Neural cell (in vitro differentiated cells): ENCODE measurements around the gene BSN.

Source experiments
- EP300 ChIP-seq: fragments of 450-650 bp; conservative IDR thresholded peaks from 2 replicates; pipeline ENCODE4 v1.6.1; 2014; ENCODE audit warnings: antibody characterized with exemption, mild to moderate bottlenecking, moderate library complexity; ENCODE audit not compliant: poor library complexity, severe bottlenecking
- EZH2 ChIP-seq: fragments of 200-600, 300-800 bp; shearing (Covaris generic), sonication (generic); IDR thresholded peaks from 2 replicates; pipeline ENCODE4 v1.6.1; 2014; ENCODE audit warnings: antibody characterized with exemption, low read length, borderline replicate concordance, mild to moderate bottlenecking; ENCODE audit not compliant: insufficient read depth, poor library complexity, severe bottlenecking
- POLR2AphosphoS5 ChIP-seq: IDR thresholded peaks from 2 replicates; pipeline ENCODE4 v1.6.1; 2012
- RAD21 ChIP-seq: fragments of 450-650 bp; conservative IDR thresholded peaks from 2 replicates; pipeline ENCODE4 v1.6.1; 2014; ENCODE audit warnings: antibody characterized with exemption, mild to moderate bottlenecking, moderate library complexity
- SMC3 ChIP-seq: fragments of 450-650 bp; conservative IDR thresholded peaks from 2 replicates; pipeline ENCODE4 v1.6.1; 2014; ENCODE audit warnings: antibody characterized with exemption, mild to moderate bottlenecking, moderate library complexity; ENCODE audit not compliant: poor library complexity
- TAF1 ChIP-seq: IDR thresholded peaks from 2 replicates; pipeline ENCODE4 v1.6.1; 2012; ENCODE audit warnings: low read depth
- TF ChIP-seq, protein P1 (sequence below): fragments of 450-650 bp; IDR thresholded peaks from 2 replicates; pipeline ENCODE4 v1.5.1; 2014; ENCODE audit warnings: antibody characterized with exemption, mild to moderate bottlenecking, moderate library complexity; ENCODE audit not compliant: poor library complexity, severe bottlenecking

DNA sequence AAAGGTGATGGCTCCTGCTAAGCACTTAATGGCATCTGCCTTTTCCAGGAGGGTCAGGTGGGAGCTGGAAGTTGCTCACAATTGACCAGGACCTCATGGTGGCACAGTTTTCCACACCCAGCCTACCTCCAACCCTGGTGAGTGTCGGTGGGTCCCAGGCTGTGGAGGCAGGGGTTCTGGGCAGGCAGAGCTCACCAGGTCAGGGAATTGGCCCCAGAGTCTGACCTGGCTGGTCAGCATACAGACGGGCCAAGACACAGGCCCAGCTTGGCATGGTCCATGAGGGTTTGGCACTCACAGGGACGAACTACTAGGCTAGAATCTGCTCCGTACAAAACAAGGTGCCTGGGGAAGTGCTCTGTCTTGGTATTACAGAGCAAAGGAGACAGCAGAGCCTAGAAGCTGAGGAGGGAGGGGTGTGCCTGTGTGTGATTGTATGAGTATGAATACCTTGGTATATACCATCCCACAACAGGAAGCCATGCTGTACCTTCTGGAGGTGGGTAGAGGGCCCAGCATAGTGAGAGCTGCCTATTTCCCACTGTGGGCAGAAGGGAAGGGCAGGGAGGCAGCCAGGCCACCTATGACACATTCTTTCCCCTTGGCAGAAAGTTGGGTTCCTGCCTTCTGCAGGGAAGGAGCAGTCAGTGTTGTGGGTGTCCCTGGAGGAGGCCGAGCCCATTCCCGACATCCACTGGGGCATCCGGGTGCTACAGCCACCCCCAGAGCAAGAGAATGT lies 126.4 kb downstream of the BSN start:
- TF ChIP-seq, protein P1, sequence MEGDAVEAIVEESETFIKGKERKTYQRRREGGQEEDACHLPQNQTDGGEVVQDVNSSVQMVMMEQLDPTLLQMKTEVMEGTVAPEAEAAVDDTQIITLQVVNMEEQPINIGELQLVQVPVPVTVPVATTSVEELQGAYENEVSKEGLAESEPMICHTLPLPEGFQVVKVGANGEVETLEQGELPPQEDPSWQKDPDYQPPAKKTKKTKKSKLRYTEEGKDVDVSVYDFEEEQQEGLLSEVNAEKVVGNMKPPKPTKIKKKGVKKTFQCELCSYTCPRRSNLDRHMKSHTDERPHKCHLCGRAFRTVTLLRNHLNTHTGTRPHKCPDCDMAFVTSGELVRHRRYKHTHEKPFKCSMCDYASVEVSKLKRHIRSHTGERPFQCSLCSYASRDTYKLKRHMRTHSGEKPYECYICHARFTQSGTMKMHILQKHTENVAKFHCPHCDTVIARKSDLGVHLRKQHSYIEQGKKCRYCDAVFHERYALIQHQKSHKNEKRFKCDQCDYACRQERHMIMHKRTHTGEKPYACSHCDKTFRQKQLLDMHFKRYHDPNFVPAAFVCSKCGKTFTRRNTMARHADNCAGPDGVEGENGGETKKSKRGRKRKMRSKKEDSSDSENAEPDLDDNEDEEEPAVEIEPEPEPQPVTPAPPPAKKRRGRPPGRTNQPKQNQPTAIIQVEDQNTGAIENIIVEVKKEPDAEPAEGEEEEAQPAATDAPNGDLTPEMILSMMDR: no peak
- TF ChIP-seq EZH2 (no peak), POLR2AphosphoS5 (no peak), EP300 (no peak), TAF1 (no peak), SMC3 (no peak), RAD21 (no peak)
